ENCODE results near the gene ETHE1. TPM values are rescaled to one million over a fixed set of nuclear protein-coding genes. Genes with fewer than 3 reads are reported as not detected.
"Not testable (repeated sequence)": the region's sequence is repeated elsewhere in the genome, so short reads cannot be mapped to it uniquely, and the experiment has no call there.

ETHE1 gene
- total and polyA plus RNA-seq, 4 donors, result 30.4 to 45.1 (median 34.5) TPM

DNA sequence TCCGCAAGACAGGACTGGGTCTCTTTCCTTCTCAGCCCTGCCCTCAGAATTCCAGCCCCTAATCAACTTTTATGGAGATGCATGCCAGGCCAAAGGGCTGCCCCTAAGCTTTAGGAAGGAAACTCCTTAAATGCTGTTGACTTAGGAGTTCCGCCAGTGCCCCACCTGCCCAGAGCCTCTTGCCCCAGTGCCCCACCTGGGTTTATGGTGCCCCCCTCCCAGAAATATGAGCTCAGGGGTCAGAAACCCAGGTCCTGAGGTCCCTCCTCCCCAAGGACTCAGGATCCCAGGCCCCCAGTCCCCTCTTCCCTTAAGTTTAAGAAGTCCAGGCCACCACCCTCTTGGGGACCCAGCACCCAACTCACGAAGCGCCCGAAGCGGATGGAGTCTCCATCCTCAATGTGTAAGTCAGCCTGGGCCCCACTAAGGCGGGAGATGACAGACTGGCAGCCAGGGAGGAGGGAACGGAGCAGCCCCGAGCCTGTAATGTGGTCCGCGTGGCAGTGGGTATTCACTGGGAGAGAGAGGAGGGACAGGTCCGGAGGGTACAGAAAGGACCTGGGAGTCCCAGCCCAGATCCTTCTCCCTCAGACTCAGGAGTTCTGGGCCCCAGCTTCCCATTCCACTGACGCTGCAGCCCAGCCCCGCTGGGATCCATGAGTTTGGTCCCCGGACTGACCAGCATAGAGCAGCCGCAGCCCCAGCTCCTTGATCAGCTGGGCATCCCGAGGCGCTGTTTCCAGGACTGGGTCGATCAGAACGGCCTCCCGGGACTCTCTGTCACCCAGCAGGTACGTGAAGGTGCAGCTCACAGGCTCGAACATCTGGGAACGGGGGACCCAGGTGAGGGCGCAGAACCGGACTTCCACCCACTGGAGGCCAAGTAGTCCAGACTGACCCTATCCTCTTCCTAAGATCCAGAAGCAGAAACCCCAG lies 897 bp downstream of the ETHE1 start:
- WGBS, result 3% methylated on average over 26 of the region's 26 CpGs
- H3K4me1 ChIP-seq (ENCODE audit: control insufficient read depth in 4 of 4, insufficient read depth in 4 of 4, low read length in 3 of 4), result peaks cover 0 to 33% (median 27%) of the 10 kb centered on the region in 4 donors
- no peak for DNase-seq (ENCODE audit: low spot score)

DNA sequence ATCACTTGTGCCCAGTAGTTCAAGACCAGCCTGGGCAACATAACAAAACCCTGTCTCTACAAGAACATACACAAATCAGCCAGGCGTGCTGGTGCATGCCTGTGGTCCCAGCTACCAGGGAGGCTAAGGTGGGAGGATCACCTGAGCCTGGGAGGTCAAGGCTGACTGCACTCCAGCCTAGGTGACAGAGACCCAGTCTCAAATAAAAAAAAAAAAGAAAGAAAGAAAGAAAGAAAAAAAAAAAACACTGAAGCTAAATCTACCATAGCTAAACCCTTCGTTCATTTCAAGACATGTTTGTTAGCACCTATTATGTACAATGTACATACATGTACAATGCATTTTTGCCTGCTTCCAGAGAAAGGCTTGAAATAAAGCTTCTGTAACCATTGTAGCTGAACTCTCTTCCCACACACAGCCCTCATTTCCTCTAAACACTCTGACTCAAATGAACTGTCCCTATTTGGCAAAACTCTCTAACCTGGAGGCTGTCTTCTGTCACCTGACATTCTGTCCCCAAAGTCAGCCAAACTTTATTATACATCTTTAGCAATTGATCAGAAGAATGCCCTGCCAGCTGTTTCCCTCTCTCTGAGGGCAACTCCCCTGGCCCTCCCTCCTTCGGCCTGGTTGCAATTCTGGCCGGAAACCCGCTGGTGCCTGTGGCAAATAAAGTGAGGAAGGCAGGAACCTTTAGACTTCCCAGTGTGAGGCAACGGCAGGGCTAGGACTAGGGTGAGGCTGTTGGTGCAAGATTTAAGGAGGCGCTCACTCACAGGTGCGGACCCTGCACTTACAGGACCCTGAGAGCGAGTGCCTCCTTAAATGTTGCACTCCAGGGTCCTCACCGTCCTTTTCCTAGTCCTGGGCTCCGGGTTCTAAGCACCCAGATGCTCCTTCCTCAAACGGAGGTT lies 1.8 kb downstream of the ETHE1 start:
- Histone ChIP-seq H3K4me1 (ENCODE audit: control insufficient read depth in 4 of 4, insufficient read depth in 4 of 4, low read length in 3 of 4) (peaks cover 0 to 33% (median 27%) of the 10 kb centered on the region in 4 donors), H3K27ac (ENCODE audit: low read depth in 1 of 2, low read length in 2 of 2) (peak overlapping the region; percentile 76 to 85), H3K36me3 (ENCODE audit: control insufficient read depth in 4 of 4, insufficient read depth in 3 of 4, low read depth in 1 of 4, low read length in 3 of 4) (peaks cover 0 to 3% (median under 1%) of the 10 kb centered on the region in 4 donors), H3K4me3 (ENCODE audit: low read depth in 1 of 3, low read length in 3 of 3) (peak overlapping the region; percentile 94 to 97 (median 94)), H3K27me3 (ENCODE audit: control insufficient read depth in 4 of 4, insufficient read depth in 4 of 4, low read length in 3 of 4) (no peaks in the 10 kb centered on the region), H3K9ac (ENCODE audit: low read depth in 1 of 2, low read length in 2 of 2) (peak overlapping the region; percentile 20 to 88), H3K9me3 (ENCODE audit: control insufficient read depth in 4 of 4, low read length in 3 of 4) (no peaks in the 10 kb centered on the region)
- DNase-seq (ENCODE audit: low spot score), result peak; percentile 54
- peak in 1 of 2 donors; percentile 60 for TF ChIP-seq RAD21 (IDR thresholded peaks at IDR 0.05)
- TF ChIP-seq, protein P1, sequence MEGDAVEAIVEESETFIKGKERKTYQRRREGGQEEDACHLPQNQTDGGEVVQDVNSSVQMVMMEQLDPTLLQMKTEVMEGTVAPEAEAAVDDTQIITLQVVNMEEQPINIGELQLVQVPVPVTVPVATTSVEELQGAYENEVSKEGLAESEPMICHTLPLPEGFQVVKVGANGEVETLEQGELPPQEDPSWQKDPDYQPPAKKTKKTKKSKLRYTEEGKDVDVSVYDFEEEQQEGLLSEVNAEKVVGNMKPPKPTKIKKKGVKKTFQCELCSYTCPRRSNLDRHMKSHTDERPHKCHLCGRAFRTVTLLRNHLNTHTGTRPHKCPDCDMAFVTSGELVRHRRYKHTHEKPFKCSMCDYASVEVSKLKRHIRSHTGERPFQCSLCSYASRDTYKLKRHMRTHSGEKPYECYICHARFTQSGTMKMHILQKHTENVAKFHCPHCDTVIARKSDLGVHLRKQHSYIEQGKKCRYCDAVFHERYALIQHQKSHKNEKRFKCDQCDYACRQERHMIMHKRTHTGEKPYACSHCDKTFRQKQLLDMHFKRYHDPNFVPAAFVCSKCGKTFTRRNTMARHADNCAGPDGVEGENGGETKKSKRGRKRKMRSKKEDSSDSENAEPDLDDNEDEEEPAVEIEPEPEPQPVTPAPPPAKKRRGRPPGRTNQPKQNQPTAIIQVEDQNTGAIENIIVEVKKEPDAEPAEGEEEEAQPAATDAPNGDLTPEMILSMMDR (IDR thresholded peaks at IDR 0.05; ENCODE audit: low read depth, low read length, missing input control), result no peak
- TF ChIP-seq, protein P2, sequence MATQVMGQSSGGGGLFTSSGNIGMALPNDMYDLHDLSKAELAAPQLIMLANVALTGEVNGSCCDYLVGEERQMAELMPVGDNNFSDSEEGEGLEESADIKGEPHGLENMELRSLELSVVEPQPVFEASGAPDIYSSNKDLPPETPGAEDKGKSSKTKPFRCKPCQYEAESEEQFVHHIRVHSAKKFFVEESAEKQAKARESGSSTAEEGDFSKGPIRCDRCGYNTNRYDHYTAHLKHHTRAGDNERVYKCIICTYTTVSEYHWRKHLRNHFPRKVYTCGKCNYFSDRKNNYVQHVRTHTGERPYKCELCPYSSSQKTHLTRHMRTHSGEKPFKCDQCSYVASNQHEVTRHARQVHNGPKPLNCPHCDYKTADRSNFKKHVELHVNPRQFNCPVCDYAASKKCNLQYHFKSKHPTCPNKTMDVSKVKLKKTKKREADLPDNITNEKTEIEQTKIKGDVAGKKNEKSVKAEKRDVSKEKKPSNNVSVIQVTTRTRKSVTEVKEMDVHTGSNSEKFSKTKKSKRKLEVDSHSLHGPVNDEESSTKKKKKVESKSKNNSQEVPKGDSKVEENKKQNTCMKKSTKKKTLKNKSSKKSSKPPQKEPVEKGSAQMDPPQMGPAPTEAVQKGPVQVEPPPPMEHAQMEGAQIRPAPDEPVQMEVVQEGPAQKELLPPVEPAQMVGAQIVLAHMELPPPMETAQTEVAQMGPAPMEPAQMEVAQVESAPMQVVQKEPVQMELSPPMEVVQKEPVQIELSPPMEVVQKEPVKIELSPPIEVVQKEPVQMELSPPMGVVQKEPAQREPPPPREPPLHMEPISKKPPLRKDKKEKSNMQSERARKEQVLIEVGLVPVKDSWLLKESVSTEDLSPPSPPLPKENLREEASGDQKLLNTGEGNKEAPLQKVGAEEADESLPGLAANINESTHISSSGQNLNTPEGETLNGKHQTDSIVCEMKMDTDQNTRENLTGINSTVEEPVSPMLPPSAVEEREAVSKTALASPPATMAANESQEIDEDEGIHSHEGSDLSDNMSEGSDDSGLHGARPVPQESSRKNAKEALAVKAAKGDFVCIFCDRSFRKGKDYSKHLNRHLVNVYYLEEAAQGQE (IDR thresholded peaks at IDR 0.05), result peak; percentile 59
- TF ChIP-seq YY1 (IDR thresholded peaks at IDR 0.05), result peak; percentile 57
- peak; percentile 83 for TF ChIP-seq SP1 (IDR thresholded peaks at IDR 0.05)
- TF ChIP-seq RXRA (IDR thresholded peaks at IDR 0.05), result peak; percentile 77 to 87
- TF ChIP-seq TAF1 (conservative IDR thresholded peaks at IDR 0.05), result peak; percentile 62
- peak; percentile 37 for TF ChIP-seq NR2F2 (IDR thresholded peaks at IDR 0.05)
- peak; percentile 90 for TF ChIP-seq HNF4G (IDR thresholded peaks at IDR 0.05)
- peak; percentile 100 for TF ChIP-seq MAX (IDR thresholded peaks at IDR 0.05)
- TF ChIP-seq HNF4A (conservative IDR thresholded peaks at IDR 0.05), result peak; percentile 88 to 92
- peak; percentile 94 to 97 for TF ChIP-seq EGR1 (IDR thresholded peaks at IDR 0.05; ENCODE audit: low read depth in 2 of 2)
- no peak for TF ChIP-seq FOXA2 (IDR thresholded peaks at IDR 0.05)
- peak in 1 of 2 donors; percentile 75 for TF ChIP-seq GABPA (IDR thresholded peaks at IDR 0.05 in 1 of 2, conservative IDR thresholded peaks at IDR 0.05 in 1 of 2)
- no peak for TF ChIP-seq FOXA1 (IDR thresholded peaks at IDR 0.05)
- TF ChIP-seq, protein P3, sequence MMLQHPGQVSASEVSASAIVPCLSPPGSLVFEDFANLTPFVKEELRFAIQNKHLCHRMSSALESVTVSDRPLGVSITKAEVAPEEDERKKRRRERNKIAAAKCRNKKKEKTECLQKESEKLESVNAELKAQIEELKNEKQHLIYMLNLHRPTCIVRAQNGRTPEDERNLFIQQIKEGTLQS (IDR thresholded peaks at IDR 0.05), result peak; percentile 61
- peak; percentile 46 to 58 for TF ChIP-seq JUND (IDR thresholded peaks at IDR 0.05)
- peak; percentile 63 for TF ChIP-seq ZBTB33 (IDR thresholded peaks at IDR 0.05)
- 13% methylated on average over 12 of the region's 12 CpGs for WGBS

More for the DNA sequence above, 897 bp downstream of the ETHE1 start:
- no peaks in the 10 kb centered on the region for H3K9me3 ChIP-seq (ENCODE audit: control insufficient read depth in 4 of 4, low read length in 3 of 4)
- no peak for TF ChIP-seq RXRA (IDR thresholded peaks at IDR 0.05)
- H3K27ac ChIP-seq (ENCODE audit: low read depth in 1 of 2, low read length in 2 of 2), result peak overlapping the region; percentile 76 to 85
- H3K36me3 ChIP-seq (ENCODE audit: control insufficient read depth in 4 of 4, insufficient read depth in 3 of 4, low read depth in 1 of 4, low read length in 3 of 4), result peaks cover 0 to 3% (median under 1%) of the 10 kb centered on the region in 4 donors
- H3K9ac ChIP-seq (ENCODE audit: low read depth in 1 of 2, low read length in 2 of 2), result peak overlapping the region; percentile 68 to 88
- no peaks in the 10 kb centered on the region for H3K27me3 ChIP-seq (ENCODE audit: control insufficient read depth in 4 of 4, insufficient read depth in 4 of 4, low read length in 3 of 4)
- peak overlapping the region; percentile 94 to 97 (median 94) for H3K4me3 ChIP-seq (ENCODE audit: low read depth in 1 of 3, low read length in 3 of 3)

DNA sequence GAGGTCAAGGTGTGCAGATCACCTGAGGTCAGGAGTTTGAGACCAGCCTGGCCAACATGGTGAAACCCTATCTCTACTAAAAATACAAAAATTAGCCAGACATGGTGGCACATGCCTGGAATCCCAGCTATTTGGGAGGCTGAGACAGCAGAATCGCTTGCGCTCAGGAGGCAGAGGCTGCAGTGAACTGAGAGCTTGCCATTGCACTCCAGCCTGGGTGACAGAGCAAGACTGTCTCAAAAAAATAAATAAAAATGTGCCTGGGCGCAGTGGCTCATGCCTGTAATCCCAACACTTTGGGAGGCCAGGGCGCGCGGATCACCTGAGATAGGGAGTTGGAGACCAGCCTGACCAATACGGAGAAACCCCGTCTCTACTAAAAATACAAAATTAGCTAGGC lies 3.3 kb downstream of the ETHE1 start:
- DNase-seq (ENCODE audit: low spot score); H3K9ac ChIP-seq (ENCODE audit: low read depth in 1 of 2, low read length in 2 of 2); H3K4me3 ChIP-seq (ENCODE audit: low read depth in 1 of 3, low read length in 3 of 3); H3K36me3 ChIP-seq (ENCODE audit: control insufficient read depth in 4 of 4, insufficient read depth in 3 of 4, low read depth in 1 of 4, low read length in 3 of 4); H3K27ac ChIP-seq (ENCODE audit: low read depth in 1 of 2, low read length in 2 of 2); H3K27me3 ChIP-seq (ENCODE audit: control insufficient read depth in 4 of 4, insufficient read depth in 4 of 4, low read length in 3 of 4); H3K9me3 ChIP-seq (ENCODE audit: control insufficient read depth in 4 of 4, low read length in 3 of 4): not testable (repeated sequence)
- WGBS, result 98% methylated on average over 8 of the region's 8 CpGs
- peaks cover 0 to 33% (median 27%) of the 10 kb centered on the region in 4 donors for H3K4me1 ChIP-seq (ENCODE audit: control insufficient read depth in 4 of 4, insufficient read depth in 4 of 4, low read length in 3 of 4)

Data from liver (tissue), 9 donors.